Stimulated activated CD4-positive, alpha-beta T cell treated with anti-CD3 and anti-CD28 coated beads, Interleukin-12 subunit alpha, Interleukin-12 subunit beta, amount 100 ng/mL, for 48 hours (primary cell): Measurements from ENCODE around the gene GPC6.

Source experiments
- DNase-seq, 3 donors: peaks; one replicate each; pipeline ENCODE4 v3.0.0-alpha.2; 2020; ENCODE audit warnings: low read depth in 2 of 3, low spot score in 1 of 3

Gene GPC6

DNA sequence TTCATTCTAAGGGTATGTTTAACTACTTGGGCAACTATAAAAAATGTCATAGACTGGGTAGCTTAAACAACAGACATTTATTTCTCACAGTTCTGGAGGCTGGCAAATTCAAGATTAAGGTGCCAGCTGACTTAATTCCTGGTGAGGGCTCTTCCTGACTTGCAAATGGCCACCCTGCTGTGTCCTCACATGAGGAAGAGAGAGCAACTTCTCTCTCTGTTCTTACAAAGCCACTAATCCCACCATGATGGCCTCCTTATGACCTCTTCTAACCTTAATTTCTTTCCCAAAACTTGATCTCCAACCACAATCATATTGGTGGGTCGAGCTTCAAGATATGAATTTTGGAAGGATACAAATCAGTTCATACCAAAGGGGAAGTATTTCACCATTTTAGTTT, 853.9 kb downstream of the GPC6 start:
- DNase-seq = no peak

DNA sequence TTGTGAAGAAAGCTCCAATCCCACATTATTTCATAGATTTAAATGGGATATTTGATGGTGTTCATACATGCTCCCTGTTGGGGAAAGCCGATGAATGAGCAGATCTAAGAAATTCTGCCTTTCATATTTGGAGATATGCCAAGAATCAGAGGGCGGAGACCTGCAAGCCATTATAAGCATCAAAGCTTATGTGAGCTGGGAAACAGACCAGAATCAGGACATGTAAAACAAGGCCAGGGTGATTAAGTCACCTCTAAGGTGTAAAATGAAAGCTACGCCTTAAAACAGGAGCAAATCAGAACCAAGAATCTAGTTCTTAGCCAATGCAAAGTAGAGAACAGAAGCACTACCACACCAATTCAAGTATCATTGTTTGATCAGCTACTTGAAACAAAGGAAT, 860.5 kb downstream of the GPC6 start:
- DNase-seq = no peak

DNA sequence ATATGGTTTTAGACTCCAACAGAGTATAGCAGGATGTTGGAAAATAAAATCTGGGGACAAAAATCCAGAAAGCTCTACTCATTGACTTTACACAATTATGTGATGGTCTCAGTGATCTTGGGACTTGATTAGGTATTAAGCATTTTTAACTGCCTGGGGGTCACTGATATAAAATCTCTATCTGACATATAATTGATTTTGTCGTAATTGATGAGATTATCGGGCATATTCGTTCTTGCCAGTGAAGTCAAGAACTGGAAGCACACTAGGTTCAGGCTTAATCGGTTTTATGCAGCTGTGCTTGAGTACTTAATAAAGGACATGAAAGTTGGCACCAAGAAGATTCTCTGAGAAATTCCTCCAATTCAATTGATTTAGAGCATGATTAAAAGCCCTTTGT, 862.1 kb downstream of the GPC6 start:
- DNase-seq = no peak

DNA sequence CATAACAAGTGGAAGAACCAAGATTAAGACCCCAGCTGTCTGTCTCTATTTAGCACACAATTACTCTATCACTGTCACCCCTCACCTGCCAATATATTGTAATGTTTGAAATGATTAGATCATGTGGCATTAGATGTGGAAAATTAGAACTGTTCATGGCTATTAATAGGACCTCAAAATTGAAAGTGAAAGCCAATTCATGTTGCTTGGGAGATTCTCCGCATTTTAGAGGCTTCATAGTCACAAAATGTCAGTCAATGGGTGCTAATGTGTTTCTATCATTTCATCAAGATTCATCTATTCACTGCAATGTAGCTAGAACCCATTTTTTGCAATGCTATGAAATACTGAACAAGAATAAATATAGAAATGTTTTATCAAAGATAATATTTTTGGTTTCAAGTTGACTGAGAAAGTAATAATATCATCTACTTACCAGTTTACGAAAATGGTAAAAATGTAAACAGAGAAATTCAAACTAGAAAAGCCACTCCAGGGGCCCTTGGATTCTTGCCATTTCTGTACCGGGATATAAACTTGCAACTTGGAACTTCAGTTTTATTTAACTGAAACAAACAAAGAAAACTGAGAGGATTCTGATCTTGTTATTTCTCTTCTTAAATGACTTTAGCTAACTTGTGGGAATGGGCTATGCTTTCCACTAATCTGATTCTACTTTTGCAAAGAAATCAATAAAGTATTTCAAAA, 864.3 kb downstream of the GPC6 start:
- no peak for DNase-seq

DNA sequence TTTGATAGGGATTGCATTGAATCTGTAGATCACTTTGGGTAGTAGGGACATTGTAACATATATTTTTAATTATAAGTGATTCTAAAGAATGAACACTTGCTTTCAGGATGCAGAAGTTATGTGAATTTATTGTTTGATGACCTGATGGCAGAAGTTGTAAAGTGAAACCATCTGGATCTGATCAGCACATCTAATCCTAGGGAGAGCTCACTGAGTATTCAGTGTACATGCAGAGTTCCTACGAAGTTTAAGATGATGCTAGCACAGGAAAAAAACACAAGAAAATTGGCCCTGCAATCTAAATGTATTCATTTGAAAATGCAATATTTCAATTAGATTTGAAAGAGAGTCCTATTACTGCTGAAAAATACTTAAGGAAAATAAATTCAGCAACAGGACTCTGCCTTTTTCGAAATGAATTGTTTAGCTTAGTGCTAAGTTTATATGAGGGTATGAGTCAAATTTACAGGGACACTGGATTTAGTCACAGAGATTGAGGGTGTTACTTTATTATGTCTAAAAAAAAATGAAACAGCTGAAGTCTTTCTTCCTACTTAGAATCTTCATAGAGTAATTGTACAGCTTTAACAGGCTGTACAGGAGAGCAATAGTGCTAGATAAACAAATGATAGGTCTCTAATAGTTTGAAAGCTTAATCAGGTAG, 867.2 kb downstream of the GPC6 start:
- DNase-seq = no peak

DNA sequence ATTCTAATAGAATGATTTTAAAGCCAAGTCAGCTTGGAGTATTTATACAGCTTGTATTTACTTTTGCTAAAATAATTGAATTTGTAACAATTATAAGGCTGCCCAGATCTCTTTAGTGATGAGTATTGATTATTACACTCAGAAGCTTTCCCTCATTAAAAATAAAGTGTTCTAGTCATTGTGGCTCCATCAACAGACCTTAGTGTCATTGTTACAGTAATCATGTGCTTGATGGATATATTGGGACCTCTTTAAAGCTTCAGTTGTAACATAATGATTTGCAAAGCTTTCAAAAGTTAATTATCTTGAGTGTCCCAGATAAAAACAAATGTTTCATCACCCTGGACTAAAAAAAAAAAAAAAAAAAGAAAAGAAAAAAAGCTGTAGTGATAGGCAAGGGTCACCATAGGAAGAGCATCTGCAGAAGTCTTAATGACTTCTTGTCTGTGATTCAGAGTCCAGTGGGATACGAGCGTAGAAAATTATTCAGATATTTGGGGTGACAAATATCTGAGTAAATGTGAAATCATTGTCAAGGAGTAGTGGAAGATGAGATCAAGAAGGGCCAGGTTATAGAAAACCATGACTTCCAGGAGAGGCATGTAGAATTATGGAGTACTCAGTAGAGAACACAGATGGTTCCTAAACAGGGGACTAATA, 883.2 kb downstream of the GPC6 start:
- DNase-seq = no peak

DNA sequence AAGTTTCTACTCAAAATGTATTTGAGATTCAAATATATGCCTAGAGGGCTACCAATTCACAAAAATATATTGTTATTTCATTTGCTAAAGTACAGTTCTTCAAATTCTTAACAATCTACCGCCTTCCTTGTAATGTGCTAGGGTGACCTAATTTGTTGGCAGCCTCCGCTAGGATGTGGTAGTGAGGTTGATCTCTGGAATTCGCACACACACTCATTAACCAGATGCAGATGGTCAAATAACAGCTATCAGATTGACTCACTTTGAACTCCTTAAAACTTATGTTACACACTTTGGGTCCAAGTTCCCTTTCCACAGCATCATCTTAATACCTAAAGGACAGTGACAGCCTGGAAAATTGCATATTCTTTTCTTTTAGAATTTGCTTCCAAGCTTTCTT, 885.6 kb downstream of the GPC6 start:
- no peak for DNase-seq

DNA sequence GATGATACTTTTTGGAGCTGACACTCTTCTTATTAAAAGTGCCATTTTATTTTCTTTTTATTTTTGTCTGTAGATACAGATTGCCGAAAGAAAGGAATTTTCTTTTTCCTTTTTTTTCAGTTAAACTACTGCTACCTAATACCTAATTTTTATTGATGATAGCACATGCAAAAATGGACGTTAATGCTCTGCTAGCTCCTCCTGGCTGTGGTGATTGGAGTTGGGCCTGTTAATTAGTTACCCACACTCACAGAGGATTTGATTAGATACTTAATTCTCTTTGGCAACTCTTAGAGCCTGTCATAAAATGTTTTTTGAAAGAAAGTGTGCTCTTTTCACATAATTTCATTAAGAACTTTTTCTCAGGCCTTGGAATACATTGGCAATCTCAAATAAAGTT, 886.1 kb downstream of the GPC6 start:
- no peak for DNase-seq

DNA sequence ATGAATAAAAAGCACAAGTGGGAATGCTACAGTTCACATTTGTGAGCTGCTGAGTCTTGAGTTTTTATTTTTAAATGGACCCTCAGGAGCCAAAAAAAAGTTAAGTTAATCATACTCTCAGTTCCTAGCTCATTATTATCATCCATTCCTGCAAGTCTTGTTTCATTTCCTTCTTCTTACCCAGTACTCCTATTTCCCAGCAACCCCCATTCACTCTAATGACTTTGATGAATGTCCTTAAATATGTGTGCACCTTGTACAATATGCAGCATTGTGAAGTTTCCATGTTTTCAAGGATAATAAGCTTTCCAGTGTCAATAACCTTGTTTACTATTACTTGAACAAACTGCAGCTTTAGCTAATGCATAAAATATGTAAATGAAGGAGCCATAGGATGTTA, 886.6 kb downstream of the GPC6 start:
- DNase-seq = no peak

DNA sequence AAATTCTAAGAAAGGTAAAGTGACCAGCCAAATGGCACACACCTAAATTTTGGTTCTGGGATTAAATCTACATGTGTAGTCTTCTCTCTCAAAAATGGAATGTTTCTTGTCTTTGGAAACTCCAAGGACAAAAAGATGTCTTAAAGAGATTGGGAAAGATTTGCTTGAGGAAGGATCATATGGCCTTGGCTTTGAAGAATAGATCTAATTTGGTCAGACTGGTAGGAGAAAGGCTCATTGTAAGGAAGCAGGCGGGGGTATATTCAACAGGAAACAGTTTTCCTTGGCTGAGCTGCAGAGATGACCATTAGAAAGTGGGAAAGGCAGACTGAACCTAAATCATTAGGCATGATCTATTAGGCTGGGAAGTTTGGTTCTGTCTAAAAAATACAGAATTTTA, 887.6 kb downstream of the GPC6 start:
- DNase-seq = no peak

DNA sequence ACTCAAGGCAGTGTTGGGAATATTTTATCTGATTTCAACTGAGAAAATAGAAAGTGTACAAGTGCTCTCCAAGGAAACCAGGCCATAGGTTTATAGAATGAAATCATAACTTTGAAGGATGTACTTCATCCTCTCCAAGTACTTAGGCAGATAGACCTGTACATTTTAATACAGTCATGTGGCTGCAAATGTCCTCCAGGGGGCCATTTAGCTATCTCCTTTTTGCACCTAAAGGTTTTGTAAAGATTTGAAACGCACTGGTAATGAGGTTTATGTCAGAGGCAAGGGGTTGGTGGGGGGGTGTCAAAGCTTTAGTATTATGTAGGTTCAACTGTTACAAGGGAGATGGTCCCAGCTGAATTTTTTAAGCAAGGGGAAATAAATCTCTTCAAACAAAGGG, 888.4 kb downstream of the GPC6 start:
- no peak for DNase-seq

DNA sequence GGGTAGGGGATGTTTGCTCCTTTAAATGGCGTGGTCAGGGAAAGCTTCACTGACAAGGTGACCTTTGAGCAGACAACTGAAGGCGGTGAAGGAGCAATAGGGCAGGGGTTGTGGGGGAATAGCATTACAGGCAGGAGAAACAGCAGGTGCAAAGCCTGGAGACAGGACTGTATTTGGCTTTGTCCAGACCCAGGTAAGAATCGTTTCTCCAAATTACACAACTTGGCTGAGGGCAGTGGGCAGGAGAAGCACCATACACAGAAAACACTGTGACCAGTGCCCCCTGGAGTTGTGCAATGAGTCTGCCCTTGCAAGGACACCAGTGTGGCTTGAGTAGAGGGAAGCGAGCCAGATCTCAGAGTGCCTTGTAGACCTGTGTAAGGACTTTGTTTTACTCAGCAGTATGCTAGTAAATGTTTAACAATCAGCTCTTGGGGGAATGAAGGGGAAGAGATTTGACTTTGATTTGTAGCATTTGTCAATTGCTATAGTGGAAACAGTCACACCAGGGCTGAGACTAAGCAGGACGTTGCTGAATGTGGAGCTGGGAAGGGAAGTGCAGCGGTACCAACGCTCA, 892.8 kb downstream of the GPC6 start:
- DNase-seq = no peak

DNA sequence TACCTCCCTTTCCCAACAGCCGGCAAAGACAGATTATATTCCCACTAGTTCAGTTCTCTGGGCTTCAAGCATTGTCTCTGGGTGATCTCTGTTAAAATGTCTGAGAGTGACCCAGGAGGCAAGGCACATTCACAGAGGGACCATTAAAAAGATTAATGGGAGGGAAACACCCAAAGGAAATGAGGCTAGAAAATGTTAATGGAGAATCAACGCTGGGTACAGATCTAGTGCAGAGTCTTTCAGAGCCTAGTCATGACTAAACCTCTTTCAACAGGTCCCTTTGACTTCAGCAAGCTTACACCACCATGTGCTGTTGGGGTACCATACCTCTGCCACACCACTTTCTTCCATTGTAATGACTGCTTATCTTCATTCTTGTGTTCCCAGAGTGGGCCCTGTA, 894.3 kb downstream of the GPC6 start:
- no peak for DNase-seq

DNA sequence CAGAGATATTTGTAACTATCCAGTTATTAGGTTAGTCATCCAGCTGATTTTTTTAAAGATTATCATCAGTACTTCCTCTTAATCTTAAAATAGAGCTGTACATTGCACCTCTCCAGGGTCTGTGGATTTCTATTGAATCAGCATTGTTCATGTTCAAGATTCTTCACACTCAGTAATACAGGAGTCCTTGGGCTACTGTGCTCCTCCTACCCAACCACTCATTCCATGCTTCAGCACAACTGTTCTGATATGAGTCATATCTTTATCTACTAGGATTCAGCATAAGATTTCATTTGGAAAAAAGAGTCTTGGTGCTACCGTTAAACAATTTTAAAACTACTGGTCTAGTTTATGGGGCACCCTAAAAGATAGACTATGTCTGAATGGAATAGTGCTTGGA, 895.1 kb downstream of the GPC6 start:
- DNase-seq = no peak

DNA sequence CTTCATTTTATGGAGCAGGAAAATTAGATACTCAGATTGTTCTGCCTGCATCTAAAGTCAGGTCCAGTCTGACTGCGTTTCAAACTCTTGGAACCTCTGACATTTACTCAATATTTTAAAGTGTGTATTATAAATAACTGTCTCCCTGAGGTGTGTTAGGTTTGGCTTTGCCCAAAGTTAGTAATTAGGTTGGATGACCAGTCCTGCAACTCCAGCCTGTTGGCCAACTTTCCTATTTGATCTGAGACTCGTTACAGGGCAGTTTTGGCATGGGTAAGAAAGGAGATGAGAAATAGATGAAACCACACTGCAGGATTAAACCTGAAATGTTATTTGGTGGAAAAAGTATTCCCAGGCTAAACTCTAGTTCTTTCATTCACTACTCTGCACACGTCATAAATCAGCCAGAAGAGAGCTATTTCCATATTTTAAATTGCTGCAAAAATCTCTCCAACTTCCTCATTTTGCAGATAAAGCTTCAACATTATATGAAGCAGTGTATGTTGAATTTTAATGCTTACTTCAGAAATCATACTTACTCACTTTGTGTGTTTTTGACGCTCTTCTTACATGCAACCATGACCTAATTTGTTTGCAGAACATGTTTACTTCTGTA, 895.8 kb downstream of the GPC6 start:
- no peak for DNase-seq

DNA sequence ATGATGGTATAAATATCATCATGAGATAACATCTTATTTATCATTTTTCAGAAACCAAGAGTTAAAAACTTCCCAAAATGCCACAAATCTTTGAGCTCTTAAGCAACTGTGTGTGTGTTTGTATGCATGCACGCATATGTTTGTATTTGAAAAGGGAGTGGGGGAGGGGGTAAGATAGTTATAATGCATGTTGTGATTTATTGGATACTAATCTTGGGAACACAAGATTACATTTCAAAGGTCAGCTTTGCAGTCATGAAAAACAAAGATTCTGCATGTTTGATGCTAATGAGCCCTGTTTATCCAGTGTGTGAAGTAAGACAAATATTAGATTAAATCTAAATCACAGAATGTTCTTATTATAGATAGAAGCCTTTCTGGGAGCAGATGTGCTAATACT, 897.0 kb downstream of the GPC6 start:
- no peak for DNase-seq

DNA sequence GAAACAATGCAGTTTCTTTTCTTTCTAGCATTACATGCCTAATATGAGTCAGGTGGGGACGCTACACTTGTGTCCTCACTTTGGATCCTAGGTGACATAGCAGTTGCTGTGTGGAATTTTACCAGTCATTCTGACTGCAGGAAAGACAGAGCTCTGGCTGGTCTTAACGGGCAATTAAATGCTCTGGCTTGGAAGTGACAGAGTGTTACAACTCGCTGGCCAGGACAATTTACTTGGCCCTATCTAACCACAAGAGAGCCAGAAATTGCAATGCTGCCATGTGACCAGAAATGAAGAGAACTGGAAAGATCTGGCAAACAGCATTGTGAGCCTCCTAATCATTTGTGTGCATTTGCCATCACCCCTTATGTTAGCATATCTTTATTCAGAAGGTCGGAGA, 901.8 kb downstream of the GPC6 start:
- DNase-seq = no peak

DNA sequence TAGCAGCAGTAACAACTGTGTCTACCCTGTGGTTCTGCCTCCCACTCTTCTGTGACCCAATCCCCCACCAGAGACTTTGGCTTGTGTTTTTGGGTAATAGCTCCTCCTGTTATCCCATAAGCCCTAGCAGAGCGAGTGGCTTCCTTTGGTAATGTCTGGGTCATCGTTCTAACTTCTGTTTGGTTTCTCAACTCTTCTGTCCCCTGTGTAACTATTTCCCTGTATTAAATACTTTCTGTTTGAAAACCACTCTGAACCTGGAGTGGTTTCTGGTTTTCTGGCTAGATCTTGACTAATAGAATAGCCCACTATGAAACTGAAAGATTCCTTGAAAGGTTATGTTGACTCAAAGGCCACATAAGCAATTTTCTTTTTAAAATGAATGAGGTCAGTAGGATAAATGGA, 902.9 kb downstream of the GPC6 start:
- no peak for DNase-seq

DNA sequence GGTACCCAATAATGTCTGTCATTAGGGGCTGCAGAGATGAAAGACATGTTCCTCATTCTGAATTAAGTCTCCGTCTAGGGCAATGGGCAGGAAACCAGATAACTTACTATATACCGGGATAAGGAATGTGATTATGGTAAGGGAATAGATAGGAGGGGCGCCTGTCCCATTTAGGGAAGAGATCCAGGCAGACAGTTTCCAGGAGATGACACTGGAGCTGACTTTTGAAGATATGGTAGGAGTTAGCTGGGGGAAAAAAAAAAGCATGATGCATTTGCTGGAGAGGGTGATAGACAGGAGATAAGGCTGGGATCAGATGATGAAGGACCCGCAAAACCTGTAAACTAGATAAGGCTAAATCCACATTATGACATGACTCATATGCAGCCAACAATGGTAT, 912.2 kb downstream of the GPC6 start:
- DNase-seq = no peak

DNA sequence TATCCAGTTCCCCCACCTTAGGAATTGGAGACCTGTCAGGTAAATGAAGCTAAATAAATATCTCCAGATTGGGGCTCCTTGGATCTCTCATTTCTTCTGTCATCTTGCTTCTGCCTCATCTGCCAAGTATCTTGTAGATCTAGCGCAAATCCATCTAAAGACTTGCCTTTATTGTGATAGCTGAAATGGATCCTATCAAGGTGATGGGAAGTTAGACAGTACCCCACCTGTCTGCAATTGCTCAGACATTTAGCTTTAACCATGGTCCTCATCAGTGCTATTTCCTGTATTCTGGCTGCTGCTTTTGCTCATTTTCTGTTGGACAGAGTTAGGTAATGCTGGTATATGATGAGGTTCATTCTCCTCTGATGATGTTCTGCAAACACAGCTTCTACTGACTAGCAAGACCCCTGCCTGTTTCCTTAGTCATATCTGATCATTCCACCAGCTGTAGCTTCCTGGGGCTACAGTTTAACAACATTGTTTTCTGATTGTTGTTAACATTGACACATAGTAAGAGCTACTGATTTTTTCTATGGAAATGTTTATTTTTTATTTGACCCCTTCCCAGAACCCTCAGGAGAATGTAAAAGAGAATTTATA, 912.9 kb downstream of the GPC6 start:
- no peak for DNase-seq

DNA sequence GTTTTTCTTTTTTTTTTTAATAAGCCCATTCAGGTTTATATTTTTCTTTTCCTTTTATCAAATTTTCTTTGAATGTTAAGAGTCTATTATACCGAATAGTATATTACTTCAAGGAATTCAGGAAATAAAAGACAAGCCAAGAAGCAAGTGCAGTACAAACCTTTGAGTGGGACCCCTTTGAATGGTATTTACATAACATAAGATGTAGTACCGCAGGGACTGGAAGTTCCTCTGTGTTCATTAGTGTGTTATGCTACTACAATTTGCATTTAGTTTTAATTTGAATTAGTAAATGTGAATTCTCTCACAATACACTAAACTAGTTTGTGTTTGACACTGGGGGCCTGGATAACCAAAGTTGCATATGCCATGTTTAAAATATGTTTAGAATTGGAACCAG, 913.4 kb downstream of the GPC6 start:
- no peak for DNase-seq

DNA sequence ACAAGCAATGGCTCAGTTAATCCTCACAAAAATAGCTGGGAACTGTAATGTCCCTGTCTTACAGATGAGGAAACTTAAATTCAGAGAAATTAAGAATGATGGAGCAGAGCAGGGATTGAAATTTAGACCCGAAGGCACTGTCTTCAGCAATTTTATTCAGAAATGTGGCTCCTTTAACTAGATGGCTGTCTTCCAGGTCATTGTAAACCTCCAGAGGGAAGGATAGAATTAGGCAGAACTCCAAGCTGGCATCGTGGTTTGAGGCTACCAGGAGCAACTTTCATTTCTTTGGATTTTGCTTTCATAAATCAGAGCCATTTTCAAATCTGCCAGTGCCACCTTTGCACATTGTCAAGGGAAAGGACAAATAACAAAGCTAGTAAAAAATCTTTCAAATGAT, 913.9 kb downstream of the GPC6 start:
- no peak for DNase-seq
